SK-N-SH (cell line): ENCODE data around the gene MKRN2.

Experiments used
- CHD2 ChIP-seq: fragments of 150-350 bp; IDR thresholded peaks from 2 replicates; pipeline ENCODE4 v1.6.1; 2018; ENCODE audit warnings: low read length; ENCODE audit not compliant: partially characterized antibody
- FOXJ3 ChIP-seq: sonication (generic); formaldehyde crosslinking; IDR thresholded peaks from 2 replicates; pipeline ENCODE4 v1.5.1; 2020; ENCODE audit warnings: mild to moderate bottlenecking, missing genetic modification reagents
- GABPA ChIP-seq: IDR thresholded peaks from 2 replicates; pipeline ENCODE4 v1.4.0; 2012; ENCODE audit warnings: low read depth, mild to moderate bottlenecking
- NFIC ChIP-seq: IDR thresholded peaks from 2 replicates; pipeline ENCODE4 v1.4.0; 2012; ENCODE audit warnings: borderline replicate concordance
- SIN3A ChIP-seq: IDR thresholded peaks from 2 replicates; pipeline ENCODE4 v1.6.1; 2012; ENCODE audit warnings: low read depth, mild to moderate bottlenecking, low read length, moderate library complexity, borderline replicate concordance
- TAF1 ChIP-seq: IDR thresholded peaks from 2 replicates; pipeline ENCODE4 v1.6.1; 2012; ENCODE audit warnings: low read depth, mild to moderate bottlenecking, low read length, moderate library complexity, borderline replicate concordance
- YY1 ChIP-seq: IDR thresholded peaks from 2 replicates; pipeline ENCODE4 v1.4.0; 2012; ENCODE audit warnings: low read depth, mild to moderate bottlenecking
- TF ChIP-seq, protein P1 (sequence below): IDR thresholded peaks from 2 replicates; pipeline ENCODE4 v1.6.1; 2012; ENCODE audit warnings: mild to moderate bottlenecking, low read depth, low read length, moderate library complexity
- TF ChIP-seq, protein P2 (sequence below): fragments of 200-600 bp; sonication (generic); IDR thresholded peaks from 2 replicates; pipeline ENCODE4 v1.6.1; 2017; ENCODE audit warnings: antibody characterized with exemption, mild to moderate bottlenecking, moderate library complexity
- TF ChIP-seq, protein P3 (sequence below): IDR thresholded peaks from 2 replicates; pipeline ENCODE4 v1.4.0; 2012; ENCODE audit warnings: low read depth
- TF ChIP-seq, protein P4 (sequence below): fragments of 150-350 bp; IDR thresholded peaks from 2 replicates; pipeline ENCODE4 v1.6.1; 2016; ENCODE audit warnings: mild to moderate bottlenecking, low read depth, low read length

DNA sequence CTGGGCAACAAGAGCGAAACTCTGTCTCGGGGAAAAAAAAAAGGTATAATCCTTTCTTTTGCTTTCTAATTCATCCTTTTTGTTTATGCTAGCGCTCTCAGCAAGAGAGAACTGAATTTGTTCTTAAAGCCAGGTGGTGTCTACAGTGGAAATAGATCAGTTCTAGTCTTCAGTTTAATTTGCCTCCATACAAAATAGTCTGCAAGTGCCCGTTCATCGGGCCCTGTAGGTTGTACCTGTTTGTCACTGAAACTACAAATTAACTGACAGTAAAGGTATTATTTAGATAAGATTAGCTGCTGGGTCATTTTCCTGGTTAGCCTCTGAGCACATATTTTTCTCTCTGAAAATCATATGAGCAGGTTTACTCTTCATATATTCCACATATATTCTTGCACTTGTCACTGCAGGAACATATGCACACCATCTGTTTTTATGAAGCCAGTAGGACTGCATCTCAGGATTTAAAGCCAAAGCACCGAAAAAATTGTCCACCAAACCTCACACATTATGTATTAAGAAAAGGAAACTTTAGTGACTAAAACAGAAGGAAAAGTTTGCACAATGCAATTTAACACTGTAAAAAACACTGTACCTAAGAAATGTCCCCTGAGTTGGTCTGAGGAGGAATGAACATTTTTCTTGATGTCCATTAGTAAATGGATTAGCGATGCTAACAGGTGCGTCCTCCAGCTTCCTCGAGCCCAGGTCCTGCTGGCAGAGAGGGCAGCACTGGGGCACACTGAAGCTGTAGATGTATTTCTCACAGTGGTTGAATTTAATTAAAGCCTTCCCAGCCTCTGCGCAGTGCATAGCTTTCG lies 12.0 kb upstream of the MKRN2 start:
- TF ChIP-seq, protein P1, sequence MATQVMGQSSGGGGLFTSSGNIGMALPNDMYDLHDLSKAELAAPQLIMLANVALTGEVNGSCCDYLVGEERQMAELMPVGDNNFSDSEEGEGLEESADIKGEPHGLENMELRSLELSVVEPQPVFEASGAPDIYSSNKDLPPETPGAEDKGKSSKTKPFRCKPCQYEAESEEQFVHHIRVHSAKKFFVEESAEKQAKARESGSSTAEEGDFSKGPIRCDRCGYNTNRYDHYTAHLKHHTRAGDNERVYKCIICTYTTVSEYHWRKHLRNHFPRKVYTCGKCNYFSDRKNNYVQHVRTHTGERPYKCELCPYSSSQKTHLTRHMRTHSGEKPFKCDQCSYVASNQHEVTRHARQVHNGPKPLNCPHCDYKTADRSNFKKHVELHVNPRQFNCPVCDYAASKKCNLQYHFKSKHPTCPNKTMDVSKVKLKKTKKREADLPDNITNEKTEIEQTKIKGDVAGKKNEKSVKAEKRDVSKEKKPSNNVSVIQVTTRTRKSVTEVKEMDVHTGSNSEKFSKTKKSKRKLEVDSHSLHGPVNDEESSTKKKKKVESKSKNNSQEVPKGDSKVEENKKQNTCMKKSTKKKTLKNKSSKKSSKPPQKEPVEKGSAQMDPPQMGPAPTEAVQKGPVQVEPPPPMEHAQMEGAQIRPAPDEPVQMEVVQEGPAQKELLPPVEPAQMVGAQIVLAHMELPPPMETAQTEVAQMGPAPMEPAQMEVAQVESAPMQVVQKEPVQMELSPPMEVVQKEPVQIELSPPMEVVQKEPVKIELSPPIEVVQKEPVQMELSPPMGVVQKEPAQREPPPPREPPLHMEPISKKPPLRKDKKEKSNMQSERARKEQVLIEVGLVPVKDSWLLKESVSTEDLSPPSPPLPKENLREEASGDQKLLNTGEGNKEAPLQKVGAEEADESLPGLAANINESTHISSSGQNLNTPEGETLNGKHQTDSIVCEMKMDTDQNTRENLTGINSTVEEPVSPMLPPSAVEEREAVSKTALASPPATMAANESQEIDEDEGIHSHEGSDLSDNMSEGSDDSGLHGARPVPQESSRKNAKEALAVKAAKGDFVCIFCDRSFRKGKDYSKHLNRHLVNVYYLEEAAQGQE = no peak
- TF ChIP-seq, protein P2, sequence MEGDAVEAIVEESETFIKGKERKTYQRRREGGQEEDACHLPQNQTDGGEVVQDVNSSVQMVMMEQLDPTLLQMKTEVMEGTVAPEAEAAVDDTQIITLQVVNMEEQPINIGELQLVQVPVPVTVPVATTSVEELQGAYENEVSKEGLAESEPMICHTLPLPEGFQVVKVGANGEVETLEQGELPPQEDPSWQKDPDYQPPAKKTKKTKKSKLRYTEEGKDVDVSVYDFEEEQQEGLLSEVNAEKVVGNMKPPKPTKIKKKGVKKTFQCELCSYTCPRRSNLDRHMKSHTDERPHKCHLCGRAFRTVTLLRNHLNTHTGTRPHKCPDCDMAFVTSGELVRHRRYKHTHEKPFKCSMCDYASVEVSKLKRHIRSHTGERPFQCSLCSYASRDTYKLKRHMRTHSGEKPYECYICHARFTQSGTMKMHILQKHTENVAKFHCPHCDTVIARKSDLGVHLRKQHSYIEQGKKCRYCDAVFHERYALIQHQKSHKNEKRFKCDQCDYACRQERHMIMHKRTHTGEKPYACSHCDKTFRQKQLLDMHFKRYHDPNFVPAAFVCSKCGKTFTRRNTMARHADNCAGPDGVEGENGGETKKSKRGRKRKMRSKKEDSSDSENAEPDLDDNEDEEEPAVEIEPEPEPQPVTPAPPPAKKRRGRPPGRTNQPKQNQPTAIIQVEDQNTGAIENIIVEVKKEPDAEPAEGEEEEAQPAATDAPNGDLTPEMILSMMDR = no peak
- TF ChIP-seq YY1 = no peak
- TF ChIP-seq NFIC = no peak
- TF ChIP-seq, protein P3, sequence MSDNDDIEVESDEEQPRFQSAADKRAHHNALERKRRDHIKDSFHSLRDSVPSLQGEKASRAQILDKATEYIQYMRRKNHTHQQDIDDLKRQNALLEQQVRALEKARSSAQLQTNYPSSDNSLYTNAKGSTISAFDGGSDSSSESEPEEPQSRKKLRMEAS = no peak
- TF ChIP-seq CHD2 = no peak
- no peak for TF ChIP-seq FOXJ3 (CRISPR knock-in tag)
- no peak for TF ChIP-seq GABPA
- TF ChIP-seq SIN3A = no peak
- TF ChIP-seq TAF1 = no peak
- TF ChIP-seq, protein P4, sequence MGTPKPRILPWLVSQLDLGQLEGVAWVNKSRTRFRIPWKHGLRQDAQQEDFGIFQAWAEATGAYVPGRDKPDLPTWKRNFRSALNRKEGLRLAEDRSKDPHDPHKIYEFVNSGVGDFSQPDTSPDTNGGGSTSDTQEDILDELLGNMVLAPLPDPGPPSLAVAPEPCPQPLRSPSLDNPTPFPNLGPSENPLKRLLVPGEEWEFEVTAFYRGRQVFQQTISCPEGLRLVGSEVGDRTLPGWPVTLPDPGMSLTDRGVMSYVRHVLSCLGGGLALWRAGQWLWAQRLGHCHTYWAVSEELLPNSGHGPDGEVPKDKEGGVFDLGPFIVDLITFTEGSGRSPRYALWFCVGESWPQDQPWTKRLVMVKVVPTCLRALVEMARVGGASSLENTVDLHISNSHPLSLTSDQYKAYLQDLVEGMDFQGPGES = no peak
